Measurements from ENCODE around the gene STAC3.
A peak's percentile ranks its signal among the peaks of the same experiment; 100 is the strongest.

The STAC3 gene

DNA sequence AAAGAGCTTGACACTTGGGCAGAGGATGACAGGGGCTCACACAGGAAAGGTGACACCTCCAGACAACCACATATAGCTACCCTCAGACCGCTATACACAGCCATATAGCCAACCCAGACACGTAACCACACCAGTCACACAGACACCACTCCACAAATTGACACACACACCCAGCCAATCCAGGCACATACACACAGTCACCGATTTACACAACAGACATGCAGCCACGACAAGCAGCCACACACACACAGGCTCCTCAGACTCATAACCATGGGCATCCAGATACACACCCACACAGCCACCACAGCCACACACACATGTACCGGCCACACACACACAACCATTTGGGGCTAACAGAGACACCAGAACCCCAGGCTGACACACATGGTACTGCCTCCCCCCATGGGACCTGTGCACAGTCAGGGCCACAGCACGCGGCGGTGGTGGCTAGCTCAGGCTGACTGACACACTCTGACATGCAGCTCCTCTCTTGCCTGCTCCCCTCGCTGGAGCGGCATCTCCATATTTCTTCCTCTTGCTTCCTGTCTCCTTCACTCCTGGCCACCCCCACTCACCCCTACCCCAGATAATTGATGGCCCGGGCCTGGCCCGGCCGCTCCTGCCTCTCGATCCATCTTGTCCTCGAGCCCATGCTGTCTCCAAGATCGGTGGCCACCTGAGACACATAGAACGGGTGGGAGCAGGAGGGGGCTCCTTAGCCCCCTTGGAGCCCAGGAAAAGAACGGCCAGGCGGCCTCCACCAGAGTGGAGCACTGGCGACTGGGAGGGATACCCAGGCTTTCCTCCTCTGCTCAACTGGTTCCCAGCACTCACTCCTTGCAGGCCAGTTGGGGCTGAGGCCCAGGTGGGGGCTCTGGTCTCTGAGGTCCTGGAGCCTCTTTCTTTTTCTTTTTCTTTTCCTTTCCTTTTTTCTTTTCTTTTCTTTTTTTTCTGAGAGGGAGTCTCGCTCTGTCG lies 27.5 kb downstream of the STAC3 start:
- DNase-seq (ENCODE audit: low read depth in 3 of 3, low spot score in 1 of 3), result no peak

DNA sequence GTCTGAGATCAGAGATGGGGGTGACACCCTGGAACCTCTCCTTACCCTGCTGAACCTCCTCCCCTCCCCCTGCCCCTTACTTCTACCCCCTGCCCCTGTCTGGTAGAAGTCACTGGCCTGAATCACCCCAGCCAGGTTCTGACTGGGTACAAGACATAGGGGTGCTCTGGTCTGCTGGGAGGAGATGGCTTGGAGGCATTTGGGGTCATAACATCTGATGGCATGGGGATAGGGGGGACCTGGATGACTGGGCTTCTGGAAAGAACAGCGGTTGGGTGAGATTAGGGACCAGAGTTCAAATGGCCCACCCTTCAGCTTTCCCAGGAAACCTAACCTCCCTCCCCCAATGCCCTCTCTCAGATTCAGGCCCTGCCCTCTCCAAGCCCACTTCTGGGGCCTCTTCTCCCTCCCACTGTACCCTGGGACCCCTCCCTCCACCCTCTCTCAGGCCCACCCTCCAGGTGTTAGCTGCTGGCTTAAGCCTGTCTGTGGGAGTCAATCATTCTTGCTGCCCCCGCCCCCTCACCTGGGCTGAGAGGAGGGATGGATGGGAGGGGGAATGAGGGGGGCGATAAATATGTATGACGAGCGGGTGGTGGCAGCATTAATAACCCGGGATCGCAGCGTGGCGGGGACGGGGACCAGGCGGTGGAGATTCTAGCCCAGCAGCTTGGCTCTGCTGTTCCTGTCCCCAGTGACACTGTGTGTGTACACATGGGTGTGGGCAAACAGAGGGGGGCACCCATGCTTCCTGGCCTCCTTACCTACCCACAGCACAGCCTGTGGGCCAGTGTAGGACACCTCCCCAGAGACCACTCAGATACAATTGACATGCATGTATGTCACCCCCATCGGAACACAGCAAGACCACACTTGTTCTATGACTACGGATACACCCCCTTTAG lies 28.4 kb downstream of the STAC3 start:
- no peak for DNase-seq (ENCODE audit: low read depth in 3 of 3, low spot score in 1 of 3)

DNA sequence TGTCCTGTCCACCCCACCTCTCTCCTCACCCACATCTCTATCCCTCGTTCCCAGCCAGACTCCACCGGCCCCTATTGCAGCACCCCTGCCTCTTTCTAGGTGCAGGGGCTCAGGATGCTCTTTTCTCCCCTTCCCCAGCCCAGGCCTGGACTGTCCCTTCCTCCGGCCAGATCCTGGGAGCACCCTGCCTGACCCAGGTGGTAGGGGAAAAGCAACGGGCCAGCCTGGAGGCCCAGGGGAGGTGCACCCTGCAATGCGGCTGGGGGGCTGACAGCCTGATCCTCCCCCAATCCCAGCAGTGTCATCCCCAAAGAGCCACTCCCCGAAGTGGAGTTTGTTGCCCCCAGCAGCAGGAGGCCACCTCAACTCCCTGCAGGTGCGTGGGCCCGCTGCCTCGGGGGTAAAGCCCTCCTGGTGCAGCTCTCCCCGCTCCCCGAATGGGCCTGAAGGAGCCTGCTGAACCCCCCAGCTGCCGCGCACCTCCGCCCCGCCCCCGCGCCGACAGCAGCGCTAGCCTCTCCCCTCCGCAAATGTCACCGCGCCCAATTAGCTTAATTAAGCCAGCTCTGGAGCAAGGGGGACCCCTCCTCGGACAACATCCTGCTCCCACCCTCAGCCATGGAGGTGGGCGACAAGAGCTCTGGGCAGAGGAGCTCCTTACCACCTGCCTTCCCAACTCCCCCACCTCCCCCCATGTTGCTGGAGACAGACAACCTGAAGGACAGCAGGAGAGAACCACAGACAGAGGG lies 29.6 kb downstream of the STAC3 start:
- DNase-seq (ENCODE audit: low read depth in 3 of 3, low spot score in 1 of 3), result no peak

DNA sequence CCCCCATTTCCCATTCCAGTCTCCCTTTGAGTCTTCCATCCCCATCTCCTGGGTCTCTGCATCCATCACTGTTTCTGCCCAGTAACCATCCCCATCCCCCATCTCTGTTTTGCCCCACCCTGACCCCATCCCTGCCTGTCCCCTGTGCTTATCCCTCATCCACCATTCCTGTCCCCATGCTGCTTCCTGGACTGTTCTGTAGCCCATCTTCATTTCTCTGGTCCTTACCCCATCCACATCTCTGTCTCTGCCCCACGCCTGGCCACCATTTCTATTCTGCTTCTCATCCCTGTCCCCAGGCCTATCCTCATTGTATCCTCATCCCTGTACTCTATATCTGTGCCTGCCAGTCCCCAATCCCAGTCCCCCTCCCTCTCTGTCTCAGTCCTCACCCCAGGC lies 30.2 kb downstream of the STAC3 start:
- no peak for DNase-seq (ENCODE audit: low read depth in 3 of 3, low spot score in 1 of 3)

DNA sequence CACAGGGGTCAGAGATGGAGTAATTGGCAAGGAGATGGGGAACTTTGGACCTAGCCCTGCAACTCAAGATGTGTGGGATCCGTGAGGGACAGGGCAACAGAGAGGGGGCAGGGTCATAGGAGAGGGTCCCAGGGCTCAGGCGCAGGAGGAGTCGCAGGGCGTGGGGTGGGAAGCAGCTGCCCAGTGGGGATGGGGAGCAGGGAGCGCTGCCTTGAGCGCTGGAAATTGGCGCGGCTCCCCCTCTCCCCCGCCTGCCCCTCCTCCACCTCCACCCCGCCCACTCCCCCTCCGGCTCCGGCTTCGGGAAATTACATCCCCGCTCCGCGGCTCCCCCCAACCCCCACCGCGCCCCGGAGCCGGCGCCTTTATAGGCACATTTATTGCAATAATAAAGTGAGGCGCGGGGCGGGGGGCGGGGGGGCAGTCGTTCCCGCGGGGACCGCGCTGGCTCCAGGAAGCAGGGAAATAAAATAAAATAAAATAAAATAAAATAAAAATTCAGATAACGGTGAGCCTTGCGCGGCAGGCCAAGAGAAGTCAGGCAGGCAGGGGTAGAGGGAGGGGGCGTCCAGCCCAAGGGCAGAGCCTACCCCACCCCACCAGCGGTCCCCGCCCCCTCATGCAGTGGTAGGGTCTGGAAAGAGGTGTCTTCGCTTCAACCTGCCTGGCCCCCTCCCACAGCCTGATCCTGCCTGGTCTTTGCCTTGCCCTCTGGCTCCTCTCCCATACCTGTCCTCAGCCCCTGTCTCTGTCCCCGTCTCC lies 30.8 kb downstream of the STAC3 start:
- no peak for DNase-seq (ENCODE audit: low read depth in 3 of 3, low spot score in 1 of 3)

DNA sequence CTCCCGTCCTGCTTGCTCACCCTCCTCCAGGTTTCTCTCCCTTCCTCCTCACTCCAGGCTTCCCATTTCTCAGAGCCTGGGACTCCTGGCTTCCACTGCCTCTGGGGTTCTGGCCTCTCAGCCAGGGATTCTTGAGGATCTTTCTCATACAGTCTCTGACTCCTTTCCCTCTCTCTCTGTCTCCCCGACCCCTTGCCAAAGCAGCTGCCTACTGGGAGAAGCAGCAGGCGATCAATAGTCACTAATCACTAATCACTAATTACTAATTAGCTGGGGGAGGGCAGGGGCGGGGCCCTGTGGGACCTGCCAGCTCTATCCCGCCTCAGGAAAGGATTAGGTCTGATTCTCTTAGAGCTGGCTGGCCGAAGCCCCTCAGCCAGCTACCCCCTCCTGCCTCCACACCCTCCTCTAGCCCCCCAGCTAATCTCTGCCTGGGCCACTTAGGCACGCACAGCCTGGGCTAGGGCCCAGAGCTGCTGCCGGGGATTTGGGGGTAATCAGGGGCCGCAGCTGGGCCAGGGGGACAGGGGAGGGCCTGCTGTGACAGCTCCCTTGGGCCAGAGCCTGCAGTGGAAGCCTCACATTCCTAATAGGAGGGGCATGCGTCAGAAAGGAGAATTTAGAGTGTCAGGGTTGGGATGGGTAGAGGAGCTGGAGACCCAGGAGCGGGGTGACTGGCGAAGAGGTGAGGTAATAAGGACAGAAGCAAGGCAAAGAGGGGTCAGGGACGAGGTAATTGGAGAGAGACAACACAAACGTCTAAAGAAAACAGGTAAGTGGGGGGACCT lies 31.6 kb downstream of the STAC3 start:
- no peak for DNase-seq (ENCODE audit: low read depth in 3 of 3, low spot score in 1 of 3)

DNA sequence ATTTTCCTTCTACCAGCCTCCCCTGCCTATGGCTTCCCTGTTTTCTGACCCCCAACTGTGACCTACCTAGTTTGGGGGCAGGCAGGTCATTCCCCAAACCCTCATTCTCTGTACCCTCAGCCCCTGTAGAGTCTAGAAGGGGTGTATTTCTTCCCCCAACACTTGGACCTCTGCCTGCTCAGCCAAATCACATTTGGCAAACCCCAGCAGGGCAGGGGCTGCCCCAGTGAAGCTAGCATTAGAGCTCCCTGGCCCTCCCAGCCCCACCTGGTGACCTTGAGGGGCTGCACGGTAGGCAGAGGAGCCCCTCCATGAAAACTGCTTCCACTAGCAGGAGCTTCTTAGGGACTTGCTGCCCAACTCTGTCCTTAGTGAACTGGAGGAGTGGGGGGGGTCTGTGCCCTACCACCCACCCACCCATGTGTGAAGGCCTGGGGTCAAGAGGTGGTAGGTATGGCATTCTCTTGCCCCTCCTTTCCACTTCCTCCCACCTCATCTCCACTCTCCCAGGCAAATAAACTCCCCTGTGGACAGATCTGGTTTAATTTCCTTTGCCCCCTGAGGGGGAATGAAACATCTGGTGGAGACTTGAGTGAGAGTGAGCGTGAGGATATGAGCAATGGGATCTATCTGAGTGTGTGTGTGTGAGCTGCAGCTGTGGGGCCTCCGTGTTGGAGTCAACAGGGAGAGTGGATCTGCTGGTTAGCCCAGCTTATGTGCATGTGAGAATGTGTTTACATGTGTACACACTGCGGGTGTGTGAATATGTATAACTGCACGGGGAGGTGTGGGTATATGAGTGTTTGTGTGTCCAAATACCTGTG lies 32.7 kb downstream of the STAC3 start:
- no peak for DNase-seq (ENCODE audit: low read depth in 3 of 3, low spot score in 1 of 3)

DNA sequence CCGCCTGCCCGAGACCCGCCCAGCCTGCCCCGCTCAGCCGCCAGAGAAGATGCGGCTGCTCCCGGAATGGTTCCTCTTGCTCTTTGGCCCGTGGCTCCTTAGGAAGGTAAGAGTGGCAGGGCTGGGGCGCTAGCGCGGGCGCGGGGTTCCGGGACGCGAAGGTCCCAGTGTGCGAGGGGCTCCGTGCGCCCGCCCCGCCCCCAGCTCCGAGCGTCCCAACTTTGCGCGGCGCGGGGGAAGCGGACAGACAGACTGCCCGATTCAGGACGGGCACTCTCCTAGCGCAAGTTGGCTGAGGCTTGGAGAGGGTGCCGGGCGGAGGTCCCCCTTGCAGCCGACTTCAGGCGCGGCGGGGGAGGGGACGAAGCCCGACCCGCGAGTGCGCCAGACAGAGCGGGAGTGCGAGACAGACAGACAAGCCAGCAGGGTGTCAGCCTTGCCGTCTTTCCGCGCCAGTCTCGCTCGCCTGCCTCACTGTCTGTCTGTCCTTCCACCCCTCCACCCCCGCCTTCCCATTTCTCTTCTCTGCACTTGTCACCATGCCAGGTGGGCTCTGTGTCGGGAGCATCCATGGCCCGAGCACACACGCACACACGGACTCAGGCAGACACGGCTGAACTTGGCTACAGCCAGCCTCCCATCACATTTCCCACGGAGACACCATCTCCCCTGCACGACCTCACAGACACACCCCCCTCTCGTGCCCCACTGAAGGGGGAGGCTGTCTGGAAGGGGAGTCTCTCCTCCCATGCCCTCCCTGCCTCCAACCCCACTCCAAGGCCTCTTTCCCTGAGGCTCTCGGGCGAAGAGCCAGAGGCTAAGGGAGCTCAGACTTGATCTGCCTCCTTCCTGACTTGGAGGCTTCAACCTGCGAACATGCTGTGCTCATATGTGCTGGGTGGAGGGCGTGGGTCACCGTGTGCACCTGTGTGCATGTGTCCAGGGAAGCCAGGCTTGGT lies 33.8 kb downstream of the STAC3 start:
- DNase-seq (ENCODE audit: low read depth in 3 of 3, low spot score in 1 of 3), result no peak

GRCh38 chr12:57216014-57216911 lies 34.7 kb downstream of the STAC3 start, which contains the start of gene NXPH4:
Gene NXPH4 (plus strand): TSS chr12:57216794. CDS start chr12:57216970, 176 bp downstream.
- DNase-seq (ENCODE audit: low read depth in 3 of 3, low spot score in 1 of 3), result peak in 1 of 3 donors; percentile 54

- DNase-seq (ENCODE audit: low read depth in 3 of 3, low spot score in 1 of 3), result no peak
Observed at GRCh38 chr12:57215668-57216013, 35.3 kb downstream of the STAC3 start.

GRCh38 chr12:57215065-57215464 lies 35.9 kb downstream of the STAC3 start:
- DNase-seq (ENCODE audit: low read depth in 3 of 3, low spot score in 1 of 3), result no peak

GRCh38 chr12:57214398-57214781 lies 36.6 kb downstream of the STAC3 start:
- peak; percentile 18 to 47 (median 46) for DNase-seq (ENCODE audit: low read depth in 3 of 3, low spot score in 1 of 3)

GRCh38 chr12:57213763-57214397 lies 37.1 kb downstream of the STAC3 start:
- DNase-seq (ENCODE audit: low read depth in 3 of 3, low spot score in 1 of 3), result no peak

DNA sequence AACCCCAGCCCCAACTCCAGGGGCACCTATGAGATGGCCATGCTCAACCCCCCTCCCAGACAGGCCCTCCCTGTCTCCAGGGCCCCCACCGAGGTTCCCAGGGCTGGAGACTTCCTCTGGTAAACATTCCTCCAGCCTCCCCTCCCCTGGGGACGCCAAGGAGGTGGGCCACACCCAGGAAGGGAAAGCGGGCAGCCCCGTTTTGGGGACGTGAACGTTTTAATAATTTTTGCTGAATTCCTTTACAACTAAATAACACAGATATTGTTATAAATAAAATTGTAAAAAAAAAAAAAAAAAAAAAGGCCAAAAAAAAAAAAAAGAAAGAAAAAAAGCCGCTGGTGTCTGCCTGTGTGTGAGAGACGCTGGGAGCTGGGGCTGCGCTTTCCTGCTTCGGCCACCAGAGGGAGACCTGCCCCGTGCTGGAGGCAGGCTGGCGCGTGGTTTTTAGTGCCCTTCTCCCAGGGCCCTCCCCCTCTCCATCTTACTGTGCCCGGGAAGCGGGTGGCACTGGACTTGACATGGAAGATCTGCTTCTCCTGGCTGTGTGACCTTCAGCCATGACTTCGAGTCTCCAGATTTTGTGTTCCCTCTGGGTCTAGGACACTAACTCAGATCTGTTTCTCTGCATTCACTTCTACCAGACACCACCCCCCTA lies 37.8 kb downstream of the STAC3 start:
- DNase-seq (ENCODE audit: low read depth in 3 of 3, low spot score in 1 of 3), result peak; percentile 45 to 76 (median 73)

- DNase-seq (ENCODE audit: low read depth in 3 of 3, low spot score in 1 of 3), result no peak
Observed at GRCh38 chr12:57212701-57213057, 38.3 kb downstream of the STAC3 start.
